Central memory CD8-positive, alpha-beta T cell (primary cell): ENCODE data around the gene ALDH1L1.
A peak's percentile ranks its signal among the peaks of the same experiment; 100 is the strongest.

Experiments
- ATAC-seq: fragments of 150-1000 bp; cut with Tn5 transposase; replicated peaks from 2 replicates; pipeline ENCODE4 v1.10.0; 2022; ENCODE audit warnings: mild to moderate bottlenecking, moderate FRiP score, moderate number of reproducible peaks; ENCODE audit not compliant: poor library complexity, severe bottlenecking; ENCODE audit errors: extremely low read depth
- DNase-seq, 2 donors: peaks; one replicate each; pipeline ENCODE4 v3.0.0; 2021; ENCODE audit warnings: low spot score in 2 of 2
- H3K27ac Mint-ChIP-seq: one replicate; pipeline ENCODE4 v1.8.0; 2022; ENCODE audit warnings: low read depth, mild to moderate bottlenecking, moderate library complexity, mixed read lengths
- H3K27me3 Mint-ChIP-seq: one replicate; pipeline ENCODE4 v1.8.0; 2022; ENCODE audit warnings: mixed read lengths
- H3K36me3 Mint-ChIP-seq: one replicate; pipeline ENCODE4 v1.8.0; 2022; ENCODE audit warnings: mild to moderate bottlenecking, moderate library complexity, mixed read lengths; ENCODE audit not compliant: insufficient read depth
- H3K4me1 Mint-ChIP-seq: one replicate; pipeline ENCODE4 v1.8.0; 2022; ENCODE audit warnings: mixed read lengths
- H3K4me3 Mint-ChIP-seq: one replicate; pipeline ENCODE4 v1.8.0; 2022; ENCODE audit warnings: mild to moderate bottlenecking, moderate library complexity, mixed read lengths
- H3K9me3 Mint-ChIP-seq: one replicate; pipeline ENCODE4 v1.8.0; 2022; ENCODE audit warnings: mixed read lengths

The ALDH1L1 gene

DNA sequence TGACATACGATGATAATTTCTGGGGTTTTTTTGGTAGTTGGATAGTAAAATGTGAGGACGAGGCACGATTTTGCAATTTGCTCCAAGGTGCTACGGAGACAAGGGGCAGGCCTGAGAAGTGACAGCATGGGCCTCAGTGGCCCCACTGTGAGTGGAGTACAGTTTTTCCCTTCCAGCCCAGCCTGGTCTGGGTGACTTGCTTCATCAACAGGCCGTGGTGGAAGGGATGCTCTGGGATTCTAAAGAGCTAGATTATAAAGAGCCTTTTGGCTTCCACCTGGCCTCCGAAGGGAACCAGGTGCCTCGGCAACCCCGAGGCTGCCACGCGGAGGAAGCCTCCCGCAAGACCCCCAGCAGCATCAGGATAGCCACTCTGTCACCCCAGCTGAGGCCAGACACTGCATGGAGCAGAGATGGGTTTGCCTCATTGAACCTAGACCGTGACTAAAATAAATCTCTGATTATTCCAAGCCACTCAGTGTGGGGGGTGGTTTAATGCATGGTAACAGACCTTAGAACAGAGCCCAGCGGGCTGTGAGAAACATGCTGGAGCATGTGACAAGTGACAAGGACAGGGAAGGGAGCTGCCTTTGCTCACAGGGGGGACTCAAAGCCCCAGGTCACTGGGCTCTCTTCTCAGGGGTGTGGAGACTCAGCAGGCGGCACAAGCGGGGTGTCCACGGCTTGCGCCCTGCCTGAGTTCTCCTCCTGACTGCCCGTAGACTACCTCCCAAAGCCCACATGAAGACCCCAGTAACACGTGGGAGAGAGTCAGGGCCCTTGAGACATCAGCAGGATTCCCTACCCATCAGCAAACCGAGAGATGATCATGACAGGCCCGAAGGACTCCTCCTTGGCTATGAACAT is 73.8 kb downstream of the ALDH1L1 start:
- Mint-ChIP-seq H3K36me3 (no peaks in the 10 kb centered on the region), H3K27me3 (no peaks in the 10 kb centered on the region), H3K4me3 (no peak overlapping the region), H3K27ac (no peak overlapping the region), H3K9me3 (no peaks in the 10 kb centered on the region), H3K4me1 (no peaks in the 10 kb centered on the region)
- no peak for DNase-seq
- no peak for ATAC-seq

- Mint-ChIP-seq H3K4me1 (no peaks in the 10 kb centered on the region), H3K27ac (no peak overlapping the region), H3K9me3 (no peaks in the 10 kb centered on the region), H3K4me3 (no peak overlapping the region), H3K27me3 (no peaks in the 10 kb centered on the region), H3K36me3 (no peaks in the 10 kb centered on the region)
- DNase-seq (no peak), ATAC-seq (no peak)
These were observed 74.6 kb downstream of the ALDH1L1 start for GRCh38 chr3:126105691-126106187.

- H3K9me3 Mint-ChIP-seq = no peaks in the 10 kb centered on the region
- ATAC-seq = no peak
- no peaks in the 10 kb centered on the region for H3K4me1 Mint-ChIP-seq
- no peaks in the 10 kb centered on the region for H3K36me3 Mint-ChIP-seq
- no peaks in the 10 kb centered on the region for H3K27me3 Mint-ChIP-seq
- H3K27ac Mint-ChIP-seq = no peak overlapping the region
- no peak overlapping the region for H3K4me3 Mint-ChIP-seq
- no peak for DNase-seq
These were observed 75.4 kb downstream of the ALDH1L1 start for GRCh38 chr3:126104742-126105605.

DNA sequence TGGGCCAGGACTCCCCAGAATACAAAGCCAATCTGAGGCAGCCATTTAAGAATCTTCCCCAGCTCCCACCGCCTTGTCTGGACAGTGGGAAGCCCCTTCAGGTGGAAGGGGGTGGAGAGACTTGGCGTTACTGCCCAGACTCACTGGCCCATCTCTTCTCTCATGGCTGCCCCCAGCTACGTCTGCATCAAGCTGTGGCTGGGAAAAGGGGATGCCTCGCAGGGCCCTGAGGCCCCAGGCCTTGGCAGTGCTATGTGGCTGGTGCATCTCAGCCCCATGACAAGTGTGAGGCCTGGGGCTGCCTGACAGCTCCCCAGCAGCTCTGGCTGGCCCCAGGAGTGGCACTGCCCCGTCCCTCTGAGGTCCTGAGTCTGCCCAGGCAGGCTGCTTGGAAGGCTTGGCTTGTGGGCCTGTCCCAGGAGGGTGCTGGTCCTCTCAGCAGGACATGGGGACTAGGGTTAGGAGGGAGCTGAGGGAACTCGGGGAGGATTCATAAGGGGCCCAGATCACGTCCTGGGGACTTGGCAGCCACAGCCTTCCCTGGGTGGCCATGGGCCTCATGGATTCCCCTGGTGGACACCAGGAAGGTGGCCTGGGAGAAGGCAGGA is 76.3 kb downstream of the ALDH1L1 start:
- no peaks in the 10 kb centered on the region for H3K4me1 Mint-ChIP-seq

DNA sequence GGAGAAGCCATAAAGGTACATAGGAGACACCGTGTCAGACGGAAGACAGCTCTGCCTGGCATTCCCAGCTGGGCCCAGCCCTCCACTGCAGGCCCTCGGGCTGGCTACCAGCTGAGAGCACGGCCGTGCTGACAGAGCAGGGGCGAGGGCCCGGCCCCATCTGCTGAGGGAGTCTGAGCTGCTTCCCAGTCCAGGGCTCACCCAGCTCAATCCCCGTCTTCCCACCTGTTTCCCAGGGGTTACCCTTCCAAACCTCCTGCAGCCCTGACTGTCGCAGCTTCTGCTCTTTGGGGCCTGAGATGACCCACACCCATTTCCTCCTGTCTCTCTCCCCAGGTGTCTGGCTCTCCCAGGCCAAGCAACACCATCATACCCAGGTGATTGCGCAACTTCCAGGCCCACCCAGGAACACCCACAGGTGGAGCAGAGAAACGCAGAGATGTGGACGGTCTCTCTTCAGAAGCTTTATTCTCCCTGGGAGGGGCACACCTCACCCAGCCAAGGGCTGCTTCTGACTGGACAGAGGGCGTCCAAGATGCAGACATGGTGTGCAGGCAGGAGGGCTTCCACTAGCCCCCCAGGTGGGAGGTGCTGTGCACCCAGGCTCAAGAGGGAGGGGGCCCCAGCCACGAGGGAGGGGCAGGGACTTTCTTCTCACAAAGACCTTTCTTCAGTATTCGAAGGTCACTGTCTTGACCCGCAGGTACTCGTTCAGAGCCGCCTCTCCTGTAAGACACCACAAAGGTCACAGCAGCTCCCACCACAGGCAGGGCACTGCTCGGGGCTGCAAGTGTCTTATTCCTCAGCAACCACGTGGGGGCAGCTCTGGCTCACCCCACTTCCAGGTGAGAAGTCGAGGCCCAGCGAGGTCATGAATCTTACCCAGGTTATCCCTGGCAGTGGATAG is 77.0 kb downstream of the ALDH1L1 start:
- no peak overlapping the region for H3K27ac Mint-ChIP-seq
- H3K36me3 Mint-ChIP-seq = no peaks in the 10 kb centered on the region
- DNase-seq = no peak
- H3K4me3 Mint-ChIP-seq = no peak overlapping the region
- no peaks in the 10 kb centered on the region for H3K9me3 Mint-ChIP-seq
- ATAC-seq = no peak
- H3K4me1 Mint-ChIP-seq = no peaks in the 10 kb centered on the region
- H3K27me3 Mint-ChIP-seq = no peaks in the 10 kb centered on the region

More for the DNA sequence above, 76.3 kb downstream of the ALDH1L1 start:
- no peaks in the 10 kb centered on the region for H3K36me3 Mint-ChIP-seq
- H3K4me3 Mint-ChIP-seq = no peak overlapping the region
- no peaks in the 10 kb centered on the region for H3K9me3 Mint-ChIP-seq
- DNase-seq = no peak
- ATAC-seq = no peak
- no peaks in the 10 kb centered on the region for H3K27me3 Mint-ChIP-seq
- H3K27ac Mint-ChIP-seq = no peak overlapping the region

- peaks cover 7% of the 10 kb centered on the region for H3K9me3 Mint-ChIP-seq
- ATAC-seq (no peak), DNase-seq (no peak)
- H3K4me1 Mint-ChIP-seq = no peaks in the 10 kb centered on the region
- no peak overlapping the region for H3K4me3 Mint-ChIP-seq
- H3K27me3 Mint-ChIP-seq = no peaks in the 10 kb centered on the region
- no peak overlapping the region for H3K27ac Mint-ChIP-seq
- H3K36me3 Mint-ChIP-seq = no peaks in the 10 kb centered on the region
These were observed 77.8 kb downstream of the ALDH1L1 start for GRCh38 chr3:126102530-126102951.

GRCh38 chr3:126102011-126102410 is 78.4 kb downstream of the ALDH1L1 start:
- H3K4me3 Mint-ChIP-seq = no peak overlapping the region
- no peaks in the 10 kb centered on the region for H3K36me3 Mint-ChIP-seq
- no peaks in the 10 kb centered on the region for H3K27me3 Mint-ChIP-seq
- H3K4me1 Mint-ChIP-seq = no peaks in the 10 kb centered on the region
- DNase-seq = peak in 1 of 2 donors; percentile 8
- peaks cover 8% of the 10 kb centered on the region for H3K9me3 Mint-ChIP-seq
- ATAC-seq = no peak
- H3K27ac Mint-ChIP-seq = no peak overlapping the region

GRCh38 chr3:126101521-126101982 is 78.8 kb downstream of the ALDH1L1 start:
- Mint-ChIP-seq H3K36me3 (no peaks in the 10 kb centered on the region), H3K4me1 (no peaks in the 10 kb centered on the region), H3K9me3 (peaks cover 8% of the 10 kb centered on the region), H3K27ac (no peak overlapping the region), H3K27me3 (no peaks in the 10 kb centered on the region), H3K4me3 (no peak overlapping the region)
- ATAC-seq (no peak), DNase-seq (no peak)

DNA sequence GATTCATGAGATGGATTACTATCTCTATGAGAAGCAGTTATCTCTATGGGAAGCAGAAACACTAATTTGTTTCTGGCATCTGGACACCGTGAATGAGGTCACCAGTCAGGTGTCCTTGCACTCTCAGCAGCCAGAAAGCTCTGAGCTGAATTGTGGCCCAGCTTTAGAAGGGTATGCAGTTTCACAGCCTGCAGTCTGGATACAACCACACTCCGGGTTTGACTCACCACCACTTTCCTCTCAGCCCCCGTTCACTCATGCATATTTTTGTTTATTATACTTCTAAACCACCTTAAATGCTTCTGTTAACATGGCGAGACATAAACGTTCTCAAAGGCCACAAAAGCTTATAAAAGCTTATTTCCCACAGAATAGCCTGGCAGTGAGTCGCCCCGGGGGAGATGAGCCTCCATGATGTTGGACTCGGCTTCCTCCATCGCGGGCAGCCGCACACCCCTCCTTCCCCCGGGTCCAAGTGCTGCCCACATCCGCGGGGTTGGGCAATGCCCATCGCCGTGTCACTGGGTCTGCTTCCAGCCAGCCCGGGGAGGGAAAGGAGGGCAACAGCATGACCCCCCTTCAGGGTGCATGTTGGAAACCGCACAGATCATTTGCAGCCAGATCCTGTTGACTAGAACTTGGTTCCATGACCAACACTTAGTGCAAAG is 79.6 kb downstream of the ALDH1L1 start:
- peak in 1 of 2 donors; percentile 8 for DNase-seq
- no peak for ATAC-seq
- Mint-ChIP-seq H3K9me3 (peaks cover 8% of the 10 kb centered on the region), H3K4me3 (no peak overlapping the region), H3K27me3 (no peaks in the 10 kb centered on the region), H3K36me3 (no peaks in the 10 kb centered on the region), H3K4me1 (no peaks in the 10 kb centered on the region), H3K27ac (no peak overlapping the region)

GRCh38 chr3:126100269-126100633 is 80.1 kb downstream of the ALDH1L1 start:
- peaks cover 12% of the 10 kb centered on the region for H3K9me3 Mint-ChIP-seq
- no peaks in the 10 kb centered on the region for H3K27me3 Mint-ChIP-seq
- no peaks in the 10 kb centered on the region for H3K4me1 Mint-ChIP-seq
- no peak overlapping the region for H3K27ac Mint-ChIP-seq
- H3K4me3 Mint-ChIP-seq = no peak overlapping the region
- ATAC-seq = no peak
- peak in 1 of 2 donors; percentile 3 for DNase-seq
- no peaks in the 10 kb centered on the region for H3K36me3 Mint-ChIP-seq

- Mint-ChIP-seq H3K9me3 (peaks cover 20% of the 10 kb centered on the region), H3K36me3 (no peaks in the 10 kb centered on the region), H3K4me3 (no peak overlapping the region), H3K27ac (no peak overlapping the region), H3K4me1 (no peaks in the 10 kb centered on the region), H3K27me3 (no peaks in the 10 kb centered on the region)
- DNase-seq (no peak), ATAC-seq (no peak)
These were observed 82.0 kb downstream of the ALDH1L1 start for GRCh38 chr3:126098391-126098858.
